ENCODE results near the gene MKLN1.

GRCh38 chr7:131466735-131467365 lies 139.2 kb downstream of the MKLN1 start:
- no peak for TF ChIP-seq YY1 (IDR thresholded peaks at IDR 0.05)
- TF ChIP-seq CTCF (IDR thresholded peaks at IDR 0.05; ENCODE audit: low read depth, low read length, missing input control): no peak
- TF ChIP-seq SP1 (IDR thresholded peaks at IDR 0.05): no peak
- TF ChIP-seq REST (IDR thresholded peaks at IDR 0.05): no peak
- no peak for TF ChIP-seq RAD21 (IDR thresholded peaks at IDR 0.05)
- no peak for TF ChIP-seq GABPA (IDR thresholded peaks at IDR 0.05 in 1 of 2, conservative IDR thresholded peaks at IDR 0.05 in 1 of 2)
- TF ChIP-seq ZBTB33 (IDR thresholded peaks at IDR 0.05): no peak
- no peak for TF ChIP-seq TAF1 (conservative IDR thresholded peaks at IDR 0.05)
- no peak for TF ChIP-seq MAX (IDR thresholded peaks at IDR 0.05)
- TF ChIP-seq HNF4G (IDR thresholded peaks at IDR 0.05): no peak
- TF ChIP-seq FOXA1 (IDR thresholded peaks at IDR 0.05): no peak
